ENCODE measurements around the gene APC. TPM values are rescaled to one million over a fixed set of nuclear protein-coding genes. Genes with fewer than 3 reads are reported as not detected.

APC gene
- total and polyA plus RNA-seq, 12 donors: 2.5 to 78.8 (median 37.1) TPM

DNA sequence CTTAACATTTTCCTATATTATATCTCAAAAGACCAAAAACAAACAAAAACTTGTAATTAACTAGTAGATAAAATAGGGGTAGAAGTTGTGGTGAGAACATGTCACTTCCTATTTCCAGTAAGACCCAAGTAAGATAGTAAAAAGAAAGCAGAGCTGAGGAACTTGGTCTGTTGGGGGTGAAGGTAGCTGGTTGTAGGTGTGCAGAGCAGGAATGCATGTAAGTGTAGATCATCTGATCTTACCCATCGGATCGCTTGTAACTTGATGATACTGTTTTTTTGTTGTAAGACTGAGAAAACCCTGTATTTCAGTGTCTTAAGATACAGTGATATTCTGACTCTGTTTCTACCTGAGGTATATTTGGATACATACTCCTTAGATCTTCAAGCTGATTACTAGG is 129.1 kb downstream of the APC start:
- no peak for DNase-seq
- Histone ChIP-seq H3K36me3 (replicated peaks in 1 of 2) (peaks cover 0 to 71% of the 10 kb centered on the region in 2 donors), H3K27me3 (no peaks in the 10 kb centered on the region), H3K9me3 (replicated peaks in 1 of 3) (no peaks in the 10 kb centered on the region), H3K4me3 (no peak overlapping the region), H3K27ac (no peak overlapping the region), H3K4me1 (replicated peaks in 1 of 2) (peaks cover 9 to 25% of the 10 kb centered on the region in 2 donors)
- WGBS, 4 donors: 91 to 98% (median 95%) methylated on average over 2 of the region's 2 CpGs
- TF ChIP-seq, protein P1, sequence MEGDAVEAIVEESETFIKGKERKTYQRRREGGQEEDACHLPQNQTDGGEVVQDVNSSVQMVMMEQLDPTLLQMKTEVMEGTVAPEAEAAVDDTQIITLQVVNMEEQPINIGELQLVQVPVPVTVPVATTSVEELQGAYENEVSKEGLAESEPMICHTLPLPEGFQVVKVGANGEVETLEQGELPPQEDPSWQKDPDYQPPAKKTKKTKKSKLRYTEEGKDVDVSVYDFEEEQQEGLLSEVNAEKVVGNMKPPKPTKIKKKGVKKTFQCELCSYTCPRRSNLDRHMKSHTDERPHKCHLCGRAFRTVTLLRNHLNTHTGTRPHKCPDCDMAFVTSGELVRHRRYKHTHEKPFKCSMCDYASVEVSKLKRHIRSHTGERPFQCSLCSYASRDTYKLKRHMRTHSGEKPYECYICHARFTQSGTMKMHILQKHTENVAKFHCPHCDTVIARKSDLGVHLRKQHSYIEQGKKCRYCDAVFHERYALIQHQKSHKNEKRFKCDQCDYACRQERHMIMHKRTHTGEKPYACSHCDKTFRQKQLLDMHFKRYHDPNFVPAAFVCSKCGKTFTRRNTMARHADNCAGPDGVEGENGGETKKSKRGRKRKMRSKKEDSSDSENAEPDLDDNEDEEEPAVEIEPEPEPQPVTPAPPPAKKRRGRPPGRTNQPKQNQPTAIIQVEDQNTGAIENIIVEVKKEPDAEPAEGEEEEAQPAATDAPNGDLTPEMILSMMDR (IDR thresholded peaks at IDR 0.05): no peak
- TF ChIP-seq POLR2A (IDR thresholded peaks at IDR 0.05): no peak
- intact Hi-C loops (cut with DNase I): loop anchor here in 1 of 2 donors (10.0 kb wide), 1 partner anchor 58 kb away; the partner anchor contains the start of gene REEP5

DNA sequence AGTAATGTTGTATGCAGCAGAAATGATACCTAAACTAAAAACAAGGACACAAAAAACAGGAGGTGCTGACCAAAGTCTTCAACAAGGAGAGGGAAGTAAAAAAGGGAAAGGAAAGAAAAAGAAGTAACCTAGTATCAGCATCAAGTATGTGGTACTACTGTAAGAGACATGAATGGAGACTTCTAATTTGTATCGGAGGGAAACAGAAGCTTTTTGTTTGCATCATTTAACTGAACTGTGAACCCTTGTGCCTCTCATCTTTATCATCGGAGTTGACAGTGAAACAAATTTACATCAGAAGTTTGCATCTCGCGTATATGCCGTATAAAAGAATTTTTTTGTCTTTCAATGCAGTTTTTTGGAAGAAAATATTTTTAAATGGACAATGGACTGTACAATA is 129.7 kb downstream of the APC start:
- no peak overlapping the region for H3K4me3 ChIP-seq
- no peaks in the 10 kb centered on the region for H3K27me3 ChIP-seq
- intact Hi-C loops (cut with DNase I): loop anchor here in 1 of 2 donors (10.0 kb wide), 1 partner anchor 57 kb away; the partner anchor contains the start of gene REEP5
- H3K27ac ChIP-seq: no peak overlapping the region
- no peaks in the 10 kb centered on the region for H3K9me3 ChIP-seq (replicated peaks in 1 of 3)
- DNase-seq: no peak
- peaks cover 2 to 19% of the 10 kb centered on the region in 2 donors for H3K4me1 ChIP-seq (replicated peaks in 1 of 2)
- 84 to 93% (median 88%) methylated on average over 5 of the region's 5 CpGs for WGBS, 4 donors
- peaks cover 0 to 71% of the 10 kb centered on the region in 2 donors for H3K36me3 ChIP-seq (replicated peaks in 1 of 2)
- TF ChIP-seq, protein P1 (IDR thresholded peaks at IDR 0.05): no peak

DNA sequence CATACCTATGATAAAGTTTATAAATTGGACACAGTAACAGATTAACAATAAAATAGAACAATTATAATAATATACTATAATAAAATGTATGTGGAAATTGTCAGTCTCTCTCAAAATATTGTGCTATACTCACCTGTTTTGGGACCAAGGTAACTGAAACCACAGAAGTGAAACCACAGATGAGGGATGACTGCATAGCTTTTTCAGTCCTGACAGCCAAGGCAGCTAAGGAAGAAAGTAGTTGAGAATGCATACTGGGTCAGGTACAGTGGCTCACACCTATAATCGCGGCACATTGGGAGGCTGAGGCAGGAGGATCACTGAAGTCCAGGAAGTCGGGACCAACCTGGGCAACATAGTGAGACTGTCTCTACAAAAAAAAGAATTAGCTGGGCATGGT is 132.3 kb downstream of the APC start:
- intact Hi-C loops (cut with DNase I): loop anchor here in 1 of 2 donors (10.0 kb wide), 1 partner anchor 55 kb away; the partner anchor contains the start of gene REEP5

DNA sequence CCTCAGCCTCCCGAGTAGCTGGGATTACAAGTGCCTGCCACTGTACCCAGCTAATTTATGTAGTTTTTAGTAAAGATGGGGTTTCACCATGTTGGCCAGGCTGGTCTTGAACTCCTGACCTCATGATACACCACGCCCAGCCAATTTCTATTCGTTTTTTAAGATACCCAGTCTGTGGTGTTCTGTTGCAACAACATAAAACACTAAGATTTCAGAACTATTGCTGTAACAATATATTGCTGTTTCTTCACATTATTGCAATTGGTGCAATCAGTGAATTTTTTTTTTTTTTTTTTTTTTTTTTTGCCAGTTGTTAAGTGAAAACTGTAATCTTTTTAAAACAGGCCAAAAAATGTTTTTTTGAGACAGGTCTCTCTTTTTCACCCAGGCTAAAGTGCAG is 133.3 kb downstream of the APC start:
- Histone ChIP-seq H3K4me1 (replicated peaks in 1 of 2) (no peaks in the 10 kb centered on the region), H3K36me3 (replicated peaks in 1 of 2) (peaks cover 0 to 50% of the 10 kb centered on the region in 2 donors), H3K27ac (no peak overlapping the region), H3K9me3 (replicated peaks in 1 of 3) (no peaks in the 10 kb centered on the region), H3K27me3 (no peaks in the 10 kb centered on the region), H3K4me3 (no peak overlapping the region)
- intact Hi-C loops (cut with DNase I): no loop called here
- DNase-seq: no peak
- WGBS, 4 donors: 58 to 86% (median 63%) methylated on average over 3 of the region's 3 CpGs
- TF ChIP-seq, protein P1 (IDR thresholded peaks at IDR 0.05): no peak
- TF ChIP-seq POLR2A (IDR thresholded peaks at IDR 0.05): no peak

More for the DNA sequence above, 132.3 kb downstream of the APC start:
- no peak for DNase-seq
- H3K27me3 ChIP-seq: no peaks in the 10 kb centered on the region
- no peaks in the 10 kb centered on the region for H3K4me1 ChIP-seq (replicated peaks in 1 of 2)
- TF ChIP-seq, protein P1 (IDR thresholded peaks at IDR 0.05): no peak
- TF ChIP-seq POLR2A (IDR thresholded peaks at IDR 0.05): no peak
- WGBS, 4 donors: 92 to 100% (median 98%) methylated on average over 3 of the region's 3 CpGs
- H3K36me3 ChIP-seq (replicated peaks in 1 of 2): peaks cover 0 to 60% of the 10 kb centered on the region in 2 donors
- no peak overlapping the region for H3K27ac ChIP-seq
- no peak overlapping the region for H3K4me3 ChIP-seq
- H3K9me3 ChIP-seq (replicated peaks in 1 of 3): no peaks in the 10 kb centered on the region
